ENCODE results near the gene BARX1.

The BARX1 gene

DNA sequence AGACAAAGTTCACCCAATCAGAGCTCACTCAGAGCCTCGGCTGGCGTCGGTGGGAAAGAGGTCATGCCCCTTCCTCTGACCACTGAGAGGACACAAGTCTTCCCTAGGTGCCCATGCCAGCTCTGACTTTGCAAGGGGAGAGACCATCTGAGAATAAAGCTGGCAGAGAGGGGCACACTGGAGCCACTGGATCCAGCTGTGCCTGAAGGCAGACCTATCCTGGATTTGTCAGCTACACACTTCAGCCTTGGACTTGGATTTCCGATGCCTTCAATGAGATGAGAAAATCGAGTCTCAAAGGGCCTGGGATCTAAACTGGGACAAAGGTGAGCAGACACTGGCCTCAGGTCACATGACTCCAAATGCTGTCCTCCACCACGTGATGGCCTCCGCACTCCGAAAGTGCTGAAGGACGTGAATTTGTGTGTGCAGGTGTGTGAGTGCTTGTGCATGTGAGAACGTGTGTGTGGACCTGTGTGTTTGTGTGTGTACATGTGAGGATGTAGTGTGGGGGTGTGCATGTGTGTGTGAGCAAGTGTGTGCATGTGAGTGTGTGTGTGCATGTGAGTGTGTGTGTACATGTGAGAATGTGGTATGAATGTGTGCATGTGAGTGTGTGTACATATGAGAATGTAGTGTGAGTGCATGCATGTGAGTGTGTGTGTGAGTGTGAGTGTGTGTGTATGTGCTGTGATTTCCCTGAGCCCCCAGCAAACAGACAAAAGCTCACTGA is 37.9 kb downstream of the BARX1 start:
- no peak for DNase-seq (ENCODE audit: low spot score)

DNA sequence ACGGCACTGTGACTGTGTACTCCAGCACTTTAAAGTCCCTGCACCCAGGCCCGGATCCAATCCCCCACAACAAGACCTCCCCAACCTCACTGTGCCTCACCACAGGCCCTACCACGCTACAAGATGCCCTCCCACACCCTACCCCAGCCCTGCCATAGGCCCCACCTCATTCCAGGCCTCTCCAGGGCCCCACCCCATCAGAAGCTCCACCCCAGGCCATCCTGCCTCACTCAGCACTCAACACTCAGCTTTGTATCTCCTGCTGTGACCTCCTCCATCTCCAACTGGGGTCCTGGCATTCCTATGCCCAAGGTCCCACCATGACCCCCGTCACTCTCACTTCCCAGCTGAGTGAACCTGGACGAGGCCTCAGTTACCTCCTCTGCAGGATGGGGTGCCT is 38.8 kb downstream of the BARX1 start:
- DNase-seq (ENCODE audit: low spot score), result no peak

DNA sequence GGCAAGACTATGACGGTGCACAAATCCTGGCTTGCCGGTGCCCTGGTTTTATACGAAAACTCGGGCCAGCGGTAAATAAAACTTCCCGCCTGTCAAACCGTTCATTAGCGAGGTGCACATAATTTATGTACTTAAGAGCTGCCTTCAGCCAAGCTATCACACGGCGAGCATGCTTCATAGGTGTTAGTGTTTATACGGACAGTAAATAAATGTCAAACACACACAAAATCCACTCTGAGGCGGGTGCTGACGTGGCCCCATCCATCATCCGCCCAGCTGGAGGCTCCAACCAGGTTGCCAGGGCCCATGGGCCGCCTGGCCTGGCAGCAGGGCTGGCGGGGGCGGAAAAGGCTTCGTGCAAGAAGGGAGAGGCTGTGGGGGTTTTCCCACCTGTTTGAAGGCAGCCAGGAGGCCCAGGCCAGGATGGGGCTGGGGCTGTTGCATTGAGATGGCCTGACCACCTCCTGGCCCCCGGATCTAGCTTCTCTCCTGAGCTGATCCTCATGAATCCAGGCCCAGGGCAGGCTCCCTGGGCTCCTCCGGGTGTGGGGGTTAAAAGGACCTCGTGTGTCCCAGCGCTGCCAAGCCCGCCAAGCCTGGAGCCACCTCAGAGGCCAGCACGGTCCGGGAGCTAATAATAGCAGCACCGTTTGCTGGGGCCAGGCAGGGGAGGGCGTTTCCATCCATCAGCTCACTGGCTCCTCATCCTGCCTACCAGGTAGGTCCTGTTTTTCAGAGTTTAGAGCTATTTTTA is 43.2 kb downstream of the BARX1 start:
- DNase-seq (ENCODE audit: low spot score), result no peak

DNA sequence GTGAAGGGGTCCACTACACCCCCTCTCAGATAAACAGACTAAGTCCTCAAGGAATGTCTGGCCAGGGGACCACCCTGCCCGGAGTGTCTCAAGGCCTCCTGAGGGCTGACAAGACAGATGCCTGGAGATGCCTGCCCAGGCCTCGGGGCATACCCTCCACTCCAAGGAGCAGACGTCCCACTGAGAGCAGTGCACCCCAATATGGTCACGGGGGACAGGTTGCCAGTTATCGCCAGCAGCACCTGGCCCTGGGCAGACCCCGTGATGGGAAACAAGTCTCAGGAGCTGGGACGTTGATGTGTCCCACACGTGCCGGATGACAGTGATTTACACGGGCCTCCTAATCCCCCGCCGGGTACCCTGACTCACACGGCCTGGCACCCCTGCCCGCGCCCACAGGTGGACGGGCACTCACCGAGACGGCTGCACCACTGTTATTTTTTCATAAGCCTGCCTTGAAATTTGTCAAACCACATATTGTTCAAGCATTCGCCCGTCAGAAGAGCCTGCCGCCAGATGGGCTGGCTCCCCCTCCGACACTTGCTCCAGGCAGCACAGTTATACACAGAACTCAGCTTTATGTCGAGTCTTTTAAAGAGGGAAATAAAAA is 43.9 kb downstream of the BARX1 start:
- no peak for DNase-seq (ENCODE audit: low spot score)

DNA sequence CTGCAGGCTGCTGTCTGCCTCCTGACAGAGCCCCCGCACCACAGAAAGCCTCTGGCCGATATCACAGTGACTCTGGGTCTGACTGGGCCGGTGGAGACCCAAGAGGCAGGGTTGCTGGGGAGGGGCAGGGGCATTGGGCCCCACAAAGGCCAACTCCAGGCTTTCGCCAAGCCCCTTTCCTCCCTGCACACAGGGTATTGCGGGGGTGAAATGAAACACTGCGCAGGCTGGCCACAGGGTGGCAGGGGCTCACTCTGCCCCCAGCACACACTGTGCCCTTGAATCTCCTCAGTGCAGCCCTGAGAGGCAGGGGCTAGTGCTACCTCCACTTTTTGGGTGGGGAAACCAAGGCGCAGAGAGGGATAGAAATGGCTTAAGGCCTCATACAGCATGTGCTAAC is 44.6 kb downstream of the BARX1 start:
- no peak for DNase-seq (ENCODE audit: low spot score)

DNA sequence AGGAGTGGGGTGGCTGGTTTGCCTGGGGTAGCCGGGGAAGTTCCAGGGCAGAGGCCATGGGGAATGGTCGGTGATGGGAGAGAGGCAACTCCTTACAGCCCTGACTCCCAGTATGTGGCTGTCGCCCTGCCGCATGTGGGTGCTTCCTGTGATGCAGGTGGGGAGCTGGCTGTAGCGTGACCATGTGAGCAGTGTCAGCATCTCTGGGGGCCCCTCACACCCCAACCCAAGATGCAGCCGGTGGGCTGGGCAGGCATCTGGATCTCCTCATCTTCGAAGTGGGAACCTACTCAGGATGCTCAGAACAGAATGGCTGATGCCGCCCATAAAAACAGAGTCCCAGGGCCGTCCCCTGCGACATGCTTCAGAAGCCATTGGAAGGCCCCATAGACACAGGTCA is 45.0 kb downstream of the BARX1 start:
- DNase-seq (ENCODE audit: low spot score), result no peak

DNA sequence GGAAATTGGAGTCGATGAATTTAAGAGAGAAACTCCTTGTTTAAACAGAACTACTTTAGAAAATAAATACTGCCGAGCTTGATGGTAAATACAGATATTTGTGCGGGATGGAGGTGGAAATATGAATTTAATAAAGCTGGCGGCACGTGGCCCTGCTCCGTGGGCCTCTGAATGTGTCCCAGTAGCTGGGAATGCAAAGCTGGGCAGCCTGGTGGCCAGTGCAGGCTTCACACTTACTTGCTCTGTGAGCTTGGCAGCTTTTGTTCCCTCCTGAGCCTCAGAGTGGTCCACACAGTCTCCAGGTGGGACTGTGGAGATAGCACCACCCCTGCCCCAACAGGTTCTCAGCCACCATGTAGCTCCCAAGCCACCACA is 45.9 kb downstream of the BARX1 start:
- DNase-seq (ENCODE audit: low spot score), result no peak

DNA sequence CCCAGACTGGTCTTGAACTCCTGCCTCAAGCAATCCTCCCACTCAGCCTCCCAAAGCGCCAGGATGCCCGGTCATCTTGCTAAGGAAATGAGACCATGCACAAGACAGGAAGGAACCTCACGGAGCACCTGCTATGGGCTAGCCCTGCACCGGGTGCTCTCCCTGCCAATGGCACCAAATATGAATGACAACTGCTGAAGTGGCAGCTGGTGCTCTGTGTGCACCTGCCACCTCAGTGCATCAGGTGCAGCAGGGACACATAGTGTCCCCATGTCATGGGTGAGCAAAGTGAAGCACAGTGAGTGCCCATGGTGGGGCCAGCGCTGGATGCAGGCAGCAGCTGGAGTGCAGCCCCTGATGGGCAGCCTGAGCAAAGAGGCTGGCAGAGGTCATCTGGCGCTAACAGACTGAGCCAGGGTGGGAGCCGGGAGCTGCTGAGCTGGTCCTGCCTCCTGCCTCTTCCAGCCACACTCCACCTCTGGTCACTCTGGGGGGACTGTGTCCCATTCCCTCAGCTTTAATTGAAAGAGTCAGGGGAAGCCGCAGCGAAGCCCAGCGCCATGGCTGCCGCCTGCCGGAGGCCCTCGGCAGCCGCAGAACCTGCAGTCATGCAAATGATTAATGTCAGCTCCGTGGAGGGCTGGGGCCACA is 46.4 kb downstream of the BARX1 start:
- DNase-seq (ENCODE audit: low spot score), result no peak

DNA sequence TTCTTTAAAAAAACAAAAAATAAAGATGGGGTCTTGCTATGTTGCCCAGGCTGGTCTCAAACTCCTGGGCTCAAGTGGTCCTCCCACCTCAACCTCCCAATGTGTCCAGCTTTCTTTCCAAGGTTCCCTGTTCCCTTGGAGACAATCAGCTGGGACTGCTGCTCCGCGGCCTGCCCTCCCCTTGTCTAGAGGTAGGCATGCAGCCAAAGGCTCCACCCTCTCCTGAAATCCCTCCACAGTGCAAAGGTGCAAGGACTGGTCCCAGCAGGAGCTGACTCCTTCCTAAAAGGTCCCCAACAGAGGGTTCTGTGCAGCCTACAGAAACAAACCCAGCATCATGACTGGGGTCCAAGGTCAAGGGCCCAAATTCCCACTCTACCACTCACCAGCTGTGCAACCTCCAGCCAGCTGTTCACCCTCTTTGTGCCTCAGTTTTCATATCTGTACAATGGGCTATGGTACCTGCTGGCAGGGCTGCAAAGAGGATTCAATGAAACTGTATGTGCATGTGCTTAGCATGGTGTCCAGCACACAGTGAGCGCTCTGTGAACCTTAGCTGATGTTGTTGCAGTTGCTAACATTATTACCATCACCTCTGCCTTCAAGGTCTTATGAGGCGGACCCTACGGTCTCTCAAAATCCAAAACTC is 47.5 kb downstream of the BARX1 start:
- no peak for DNase-seq (ENCODE audit: low spot score)

DNA sequence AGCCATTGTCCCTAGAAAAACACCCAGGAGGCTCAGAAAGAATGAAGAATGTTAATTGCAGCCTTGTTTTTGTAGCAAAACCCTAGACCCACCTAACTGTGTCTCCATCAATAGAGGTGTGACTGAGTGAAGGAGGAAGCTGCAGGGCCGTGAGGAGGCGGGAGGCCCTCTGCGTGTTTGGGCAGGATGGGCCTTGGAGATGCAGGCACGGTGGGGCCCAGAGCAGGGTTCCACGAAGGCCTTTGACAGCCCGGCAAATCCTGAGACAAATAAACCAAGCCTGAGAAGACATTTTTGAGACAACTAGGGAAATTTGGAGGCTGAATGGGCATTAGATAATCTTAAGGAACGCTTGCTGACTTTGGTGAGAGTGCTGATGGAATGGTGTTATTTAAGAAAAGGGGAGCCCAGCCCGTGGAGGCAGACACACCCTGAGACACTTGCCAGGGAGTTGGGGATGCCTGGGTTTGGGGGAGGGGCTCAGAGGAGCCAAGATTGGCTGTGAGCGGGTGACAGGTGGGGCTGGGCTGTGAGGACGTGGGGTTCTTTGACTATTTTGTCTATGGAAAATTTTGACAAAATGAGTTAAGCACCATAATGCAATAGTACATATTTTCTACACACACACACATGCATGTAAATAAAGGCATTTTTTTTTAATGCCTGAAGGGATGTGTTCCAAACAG is 48.8 kb downstream of the BARX1 start:
- DNase-seq (ENCODE audit: low spot score), result no peak

DNA sequence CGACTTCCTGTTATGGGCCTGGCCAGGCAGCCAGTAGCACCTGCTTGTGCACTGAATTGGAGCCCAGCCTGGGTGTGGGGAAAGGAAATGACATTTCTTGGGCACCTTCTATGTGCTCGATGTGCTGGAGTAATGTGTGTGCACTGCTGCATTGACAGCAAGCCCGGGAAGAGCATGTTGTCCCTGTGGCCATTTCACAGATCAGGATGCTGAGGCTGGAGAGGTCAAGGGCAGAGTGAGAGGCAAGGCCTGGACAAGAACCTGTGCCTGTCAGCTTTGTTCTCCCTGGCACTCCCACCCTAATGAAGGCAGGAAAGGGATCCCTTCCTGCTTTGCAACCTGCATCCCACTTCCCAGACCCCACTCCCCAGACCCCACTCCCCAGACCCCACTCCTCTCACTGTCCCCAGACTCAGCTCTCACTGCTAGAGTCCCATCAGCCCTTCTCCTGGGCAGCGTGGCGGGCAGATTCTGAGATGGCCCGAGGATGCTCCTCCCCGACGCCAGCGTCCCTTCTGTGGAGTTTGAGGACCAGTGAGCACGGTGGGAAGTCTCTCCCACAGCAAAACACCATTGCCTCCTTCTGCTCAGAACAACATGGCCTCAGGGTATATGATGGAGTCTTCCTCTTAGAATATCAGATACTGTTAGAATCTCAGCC is 49.6 kb downstream of the BARX1 start:
- DNase-seq (ENCODE audit: low spot score), result no peak

DNA sequence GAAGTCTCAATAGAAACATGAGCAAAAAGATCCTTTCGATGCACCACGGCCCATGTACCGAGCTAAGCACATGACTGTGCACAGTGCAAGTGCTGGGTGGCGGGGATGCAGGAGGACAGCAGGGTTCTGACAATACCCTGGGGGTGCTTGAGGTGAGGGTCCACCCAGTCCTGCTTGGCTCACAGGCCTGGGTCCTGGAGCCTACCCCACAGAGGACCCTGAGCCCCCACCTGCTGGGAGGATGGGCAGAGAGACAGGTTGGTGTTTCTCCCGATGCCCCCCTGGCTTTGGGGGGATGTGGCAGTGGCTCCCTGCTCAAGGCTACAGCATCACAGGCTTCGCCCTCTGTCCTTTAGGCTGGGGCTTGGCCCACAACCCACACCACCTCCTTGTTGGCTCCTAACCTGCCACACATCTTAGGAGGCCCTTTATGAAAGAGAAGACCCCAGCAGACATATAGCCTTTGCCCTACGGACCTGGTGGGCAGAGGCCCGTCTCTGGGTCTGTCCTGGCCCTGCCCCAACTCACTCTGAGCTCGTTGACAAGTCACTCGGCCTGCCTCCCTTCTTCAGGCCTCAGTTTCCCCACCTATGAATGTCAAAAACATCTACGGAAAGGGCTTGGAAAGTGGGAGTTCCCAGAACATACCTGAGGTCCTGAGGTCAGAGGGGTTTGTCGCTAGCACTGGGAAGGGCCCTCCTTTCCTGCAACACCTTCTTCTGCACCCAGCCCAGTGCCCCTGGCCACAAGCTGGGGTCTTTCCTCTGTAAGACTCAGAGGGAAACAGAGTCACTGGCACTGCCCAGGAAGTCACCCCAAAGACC is 50.3 kb downstream of the BARX1 start:
- no peak for DNase-seq (ENCODE audit: low spot score)

DNA sequence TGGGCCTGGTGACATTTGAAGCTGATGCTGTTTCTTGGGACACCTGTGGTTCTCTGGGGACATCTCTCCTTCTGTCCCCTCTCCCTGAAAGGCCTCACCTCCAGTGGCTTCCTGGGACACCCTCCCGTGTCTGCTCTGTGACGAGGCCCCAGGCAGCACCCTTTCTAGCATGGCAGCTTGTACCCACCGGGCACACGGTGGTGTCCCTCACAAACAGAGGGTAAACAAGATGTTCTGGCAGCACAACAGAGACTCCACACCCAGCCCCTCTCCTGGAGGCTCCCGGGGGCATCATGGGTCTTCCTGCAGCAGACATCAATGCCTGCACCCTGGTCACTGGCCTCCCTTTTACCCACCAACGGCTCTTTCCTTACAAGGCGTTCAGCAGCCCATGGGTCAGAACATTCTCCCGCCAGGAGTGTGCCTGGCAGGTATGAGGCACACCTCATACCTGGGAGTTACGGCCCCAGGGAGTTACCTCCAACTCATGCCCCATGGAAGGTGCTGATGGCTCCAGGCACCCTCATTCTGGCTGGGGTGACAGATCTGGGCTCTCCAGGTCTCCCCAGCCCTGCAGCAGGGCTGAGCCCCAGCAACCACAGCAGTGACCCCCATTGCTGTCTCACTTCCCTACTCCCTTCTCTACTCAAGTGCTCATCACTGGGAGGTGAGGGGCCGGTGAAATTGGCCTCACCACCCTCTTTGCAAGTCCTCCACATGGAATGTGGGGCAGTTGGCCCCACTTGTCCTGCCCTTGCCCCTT is 51.1 kb downstream of the BARX1 start:
- no peak for DNase-seq (ENCODE audit: low spot score)

DNA sequence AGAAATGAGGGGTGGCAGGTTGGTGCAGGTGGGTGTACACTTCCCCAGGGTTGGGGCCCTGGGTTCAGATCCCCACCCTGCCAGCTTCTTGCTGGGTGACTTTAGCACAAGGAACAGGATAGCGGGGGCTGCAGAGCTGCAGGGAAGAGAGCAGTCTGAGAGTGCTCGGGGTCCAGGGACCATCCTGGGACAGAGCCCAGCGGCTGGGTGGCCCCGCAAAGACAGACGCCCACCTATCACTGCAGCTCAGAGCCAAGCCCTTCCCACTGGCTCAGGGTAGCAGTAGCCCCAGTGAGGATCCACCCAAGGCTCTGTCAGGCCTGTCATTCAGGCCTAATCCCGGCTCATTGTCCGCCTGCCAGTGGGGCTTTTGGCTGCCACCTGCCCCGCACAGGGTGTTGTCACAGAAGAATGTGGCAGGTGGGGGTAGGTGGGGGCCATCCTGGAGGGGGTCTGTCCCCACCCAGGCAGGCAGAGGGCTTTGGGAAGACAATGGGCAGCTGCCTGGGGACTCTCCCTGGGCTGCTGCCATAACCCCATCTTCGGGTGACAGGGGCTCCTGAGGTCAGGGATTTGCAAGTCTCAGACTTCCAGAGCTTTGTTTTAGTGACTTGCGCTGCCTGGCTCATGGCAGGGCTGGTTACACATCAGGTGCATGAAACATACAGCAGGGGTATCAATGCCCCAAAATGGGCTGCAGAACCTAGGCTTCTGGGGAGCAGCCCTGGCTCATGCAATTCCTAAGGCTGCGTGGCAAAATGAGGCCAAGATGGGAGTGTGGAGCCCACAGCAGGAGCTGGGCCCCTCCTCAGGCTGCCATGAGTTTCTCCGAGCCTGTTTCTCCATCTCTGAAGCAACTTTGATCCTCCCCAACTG is 52.1 kb downstream of the BARX1 start:
- DNase-seq (ENCODE audit: low spot score), result no peak

DNA sequence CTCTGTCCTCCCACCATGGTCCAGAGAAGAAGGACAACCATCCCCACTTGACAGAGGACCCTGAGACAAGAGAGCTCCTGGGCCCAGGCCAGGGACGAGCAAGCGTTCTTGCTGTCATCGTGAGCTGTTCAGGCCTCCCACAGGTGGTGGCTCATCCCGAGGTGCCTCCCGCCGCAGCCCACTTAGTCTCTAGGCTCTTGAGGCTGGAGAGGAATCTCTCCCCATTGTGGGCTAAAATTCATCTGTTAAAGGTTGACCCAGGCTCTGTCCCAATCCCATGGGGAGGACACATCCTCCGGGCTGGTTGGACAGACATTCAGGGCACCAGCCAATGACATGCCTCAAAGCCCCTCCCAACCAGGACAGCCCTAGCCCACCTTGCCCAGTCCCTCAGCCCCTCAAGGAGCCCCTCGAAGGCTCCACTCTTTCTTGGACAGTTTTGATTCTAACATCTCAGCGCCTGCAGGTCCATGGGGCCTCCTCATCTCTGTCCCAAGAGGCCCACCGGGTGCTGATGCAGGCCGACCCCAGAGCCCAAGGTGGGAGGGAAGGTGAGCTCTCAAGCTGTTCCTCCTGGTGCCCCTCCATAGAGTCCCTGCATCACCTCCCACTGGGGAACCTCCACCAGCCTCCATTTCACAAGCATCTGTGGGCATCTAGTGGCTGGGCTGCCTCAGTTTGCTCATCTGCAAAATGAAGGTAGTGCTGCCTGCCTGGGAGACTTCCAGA is 52.9 kb downstream of the BARX1 start:
- DNase-seq (ENCODE audit: low spot score), result no peak
